NT2/D1 (cell line): ENCODE data around the gene BMPER.

Source experiments
- SUZ12 ChIP-seq: IDR thresholded peaks from 2 replicates; pipeline ENCODE4 v1.6.1; 2011; ENCODE audit not compliant: insufficient read length, insufficient read depth; ENCODE audit errors: extremely low read depth
- ZNF274 ChIP-seq: IDR thresholded peaks from 2 replicates; pipeline ENCODE4 v1.6.1; 2011; ENCODE audit warnings: mild to moderate bottlenecking, low read depth, low read length

- TF ChIP-seq SUZ12 (no peak), ZNF274 (no peak)
These were observed 33.8 kb downstream of the BMPER start for GRCh38 chr7:33939121-33939520.
